Measurements from ENCODE around the gene CIC. TPM values are rescaled to one million over a fixed set of nuclear protein-coding genes. Genes with fewer than 3 reads are reported as not detected.

The CIC gene
- total and polyA plus RNA-seq, 10 of the 15 experiments (the other 5 are each of a cell fraction or from before 2014, with no cell fraction given), result 0.18 to 50.6 (median 7.1) TPM

DNA sequence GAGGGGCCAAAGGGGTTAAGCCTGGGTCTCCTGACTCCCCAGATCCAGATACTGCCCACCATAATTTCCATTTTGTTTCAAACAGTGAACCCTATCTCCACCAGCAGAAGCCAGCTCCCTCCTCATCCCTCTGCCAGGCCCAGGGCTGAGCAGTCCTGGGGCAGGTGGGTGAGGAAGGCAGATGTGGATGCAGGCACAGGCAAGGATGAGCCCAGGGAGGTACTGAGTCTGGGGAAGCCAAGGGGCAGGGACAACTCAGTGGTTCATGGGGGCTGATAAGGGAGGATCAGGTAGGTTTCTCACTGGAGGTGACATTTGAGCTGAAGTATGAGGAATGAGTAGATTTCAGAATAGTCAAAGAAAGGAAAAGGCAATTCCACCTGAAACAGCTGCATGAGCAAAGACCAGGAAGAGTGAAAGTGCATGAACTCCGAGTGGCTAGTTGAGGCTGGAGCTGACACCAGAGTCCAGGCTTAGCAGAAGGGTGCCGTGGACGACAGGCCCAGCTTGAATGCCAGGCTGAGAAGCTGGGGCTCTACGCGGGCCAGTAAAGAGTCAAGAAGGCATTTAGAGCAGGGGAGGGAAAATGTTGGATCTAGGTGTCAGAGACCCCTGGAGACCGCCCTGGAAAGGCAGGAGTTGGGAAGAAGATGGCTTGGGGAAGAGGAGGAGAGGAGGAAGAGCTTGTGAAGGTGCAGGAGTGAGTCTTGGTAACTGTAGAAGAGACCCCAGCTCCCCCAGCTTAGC lies 10.3 kb downstream of the CIC start:
- 0 out of 2 replicates have a peak, but pooled peaks have one; percentile 1 for TF ChIP-seq RCOR1 (conservative IDR thresholded peaks at IDR 0.05; ENCODE audit: low read depth, low read length)
- 0 out of 2 replicates have a peak, but pooled peaks have one; percentile 3 for TF ChIP-seq CREB1 (IDR thresholded peaks at IDR 0.05; ENCODE audit: low read depth)
- no peak for TF ChIP-seq TAF1 (IDR thresholded peaks at IDR 0.05; ENCODE audit: borderline replicate concordance, low read depth, low read length)
- TF ChIP-seq MEF2B (IDR thresholded peaks at IDR 0.05; ENCODE audit: partially characterized antibody, poor library complexity, severe bottlenecking), result no peak
- 0 out of 2 replicates have a peak, but pooled peaks have one; percentile 26 for TF ChIP-seq ZNF207 (IDR thresholded peaks at IDR 0.05; ENCODE audit: borderline replicate concordance)
- TF ChIP-seq NBN (IDR thresholded peaks at IDR 0.05), result peak; percentile 64; the same call in 1 of the 2 replicates
- TF ChIP-seq BACH1 (IDR thresholded peaks at IDR 0.05; ENCODE audit: borderline replicate concordance), result no peak
- TF ChIP-seq FOXK2 (IDR thresholded peaks at IDR 0.05), result no peak
- TF ChIP-seq MTA3 (IDR thresholded peaks at IDR 0.05; ENCODE audit: borderline replicate concordance, low read length), result peak; percentile 43; the same call in 1 of the 2 replicates
- TF ChIP-seq HDGF (IDR thresholded peaks at IDR 0.05), result peak; percentile 78; the same call in 1 of the 2 replicates
- Histone ChIP-seq H3K9ac (ENCODE audit: control insufficient read depth, insufficient read depth, low read length) (peak overlapping the region; percentile 45), H3K36me3 (ENCODE audit: control insufficient read depth in 2 of 2, insufficient read depth in 2 of 2, low read length in 1 of 2) (peaks cover 3% of the 10 kb centered on the region in 2 experiments; a peak in 3 of 4 replicates), H4K20me1 (ENCODE audit: control insufficient read depth, insufficient read depth) (no peaks in the 10 kb centered on the region; the same call in 1 of the 2 replicates), H3K4me1 (ENCODE audit: control insufficient read depth, insufficient read depth, low read length) (peaks cover 53% of the 10 kb centered on the region), H3K9me3 (replicated peaks; ENCODE audit: control insufficient read depth, insufficient read depth, low read length) (no peaks in the 10 kb centered on the region), H3K79me2 (ENCODE audit: control insufficient read depth, insufficient read depth, low read length) (peaks cover 24% of the 10 kb centered on the region), H3K27me3 (replicated peaks in 1 of 2; ENCODE audit: control insufficient read depth in 2 of 2, insufficient read depth in 2 of 2, low read length in 1 of 2) (no peaks in the 10 kb centered on the region), H3K4me2 (ENCODE audit: control insufficient read depth, insufficient read depth) (peak overlapping the region; percentile 97), H2AFZ (ENCODE audit: control insufficient read depth, low read depth, low read length) (peak overlapping the region; percentile 66; the same call in 1 of the 2 replicates), H3K27ac (ENCODE audit: control insufficient read depth, insufficient read depth) (peak overlapping the region; percentile 55), H3K4me3 (peak overlapping the region; percentile 98)
- FAIRE-seq (peak; percentile 41), ATAC-seq (no peak), DNase-seq (ENCODE audit: low read depth, low spot score) (no peak)
- CTCF ChIA-PET, result interaction anchor here (0.8 to 6.7 kb wide), 28 partner anchors 9 to 175 kb away, joined by 3 to 111 read pairs (median 6); partner anchors contain the start of genes CIC, ERF, GSK3A and POU2F2
- WGBS (ENCODE audit: insufficient coverage, insufficient replicate concordance, low lambda C conversion rate, missing lambda C conversion rate), result under 1% methylated on average over 6 of the region's 6 CpGs
- in situ Hi-C loops (cut with MboI), result loop anchor here (5.0 kb wide), 1 partner anchor 147 kb away; the partner anchor contains the start of gene POU2F2
- SMC1A ChIA-PET (ENCODE audit: uncharacterized antibody, unreplicated experiment), result interaction anchor here (0.8 to 5.1 kb wide), 17 partner anchors 9 to 170 kb away, joined by 3 to 70 read pairs (median 4); partner anchors contain the start of genes CIC, GSK3A, PAFAH1B3 and POU2F2
- POLR2A ChIA-PET, result interaction anchor here (0.5 to 5.1 kb wide), 8 partner anchors 9 to 1850 kb away, joined by 3 to 51 read pairs (median 4); partner anchors contain the start of genes CIC, GSK3A and POU2F2
- intact Hi-C loops (cut with micrococcal nuclease; ENCODE audit: unreplicated experiment), result no loop called here
- RAD21 ChIA-PET (ENCODE audit: unreplicated experiment), result interaction anchor here (0.6 to 5.5 kb wide), 12 partner anchors 9 to 171 kb away, joined by 3 to 82 read pairs (median 6); partner anchors contain the start of genes CIC, GSK3A and ZNF526
- TSS peak; percentile 23 for BruUV-seq (replicated peaks)

All from GM12878 (cell line).